Stomach (tissue), 9 donors: ENCODE data around the gene PGRMC1. TPM values are rescaled to one million over a fixed set of nuclear protein-coding genes. Genes with fewer than 3 reads are reported as not detected.

Experiments
- DNase-seq, 2 donors: peaks; one replicate each; pipeline versions ENCODE4 v3.0.0 to v3.0.0-alpha.2; 2013 to 2019
- H3K27ac ChIP-seq, 5 donors: fragments of 200-600 bp in 4 of 5; sonication (generic) in 4 of 5; one replicate each; pipeline ENCODE4 v1.5.1; 2013 to 2019; ENCODE audit warnings: mild to moderate bottlenecking in 1 of 5, moderate library complexity in 1 of 5
- H3K27me3 ChIP-seq, 3 donors: fragments of 200-600 bp; sonication (generic); one replicate each; pipeline ENCODE4 v1.5.1; 2017 to 2019; ENCODE audit warnings: mixed run types in 1 of 3
- H3K36me3 ChIP-seq, 4 donors: fragments of 200-600 bp; sonication (generic); 1 replicate in 3 of 4; 2 replicates in 1 of 4; pipeline ENCODE4 v1.5.1; 2016 to 2019
- H3K4me1 ChIP-seq, 4 donors: fragments of 200-600 bp; sonication (generic); one replicate each; pipeline ENCODE4 v1.5.1; 2016 to 2019
- H3K4me3 ChIP-seq, 4 donors: fragments of 200-600 bp; sonication (generic) in 3 of 4; one replicate each; pipeline ENCODE4 v1.5.1; 2016 to 2019; ENCODE audit warnings: mild to moderate bottlenecking in 1 of 4
- H3K9me3 ChIP-seq, 4 donors: fragments of 200-600 bp; sonication (generic); one replicate each; pipeline ENCODE4 v1.5.1; 2016 to 2019
- CTCF ChIP-seq, 7 experiments: fragments of 450-650 bp in 4 of 7; fragments of 200-600 bp in 3 of 7; sonication (generic) in 3 of 7; IDR thresholded peaks; one replicate each; pipeline ENCODE4 v1.5.1; 2016 to 2019; ENCODE audit warnings: antibody characterized with exemption in 7 of 7, control low read depth in 2 of 7, mild to moderate bottlenecking in 1 of 7
- EP300 ChIP-seq: sonication (generic); formaldehyde crosslinking; IDR thresholded peaks from one replicate; pipeline ENCODE4 v1.6.1; 2017; ENCODE audit warnings: antibody characterized with exemption
- POLR2A ChIP-seq, 4 donors: fragments of 450-650 bp; IDR thresholded peaks; one replicate each; pipeline ENCODE4 v1.6.1; 2016; ENCODE audit warnings: antibody characterized with exemption in 4 of 4, control low read depth in 2 of 4, mild to moderate bottlenecking in 1 of 4, moderate library complexity in 1 of 4
- POLR2AphosphoS5 ChIP-seq, 3 donors: sonication (generic); formaldehyde crosslinking; IDR thresholded peaks; one replicate each; pipeline ENCODE4 v1.6.1; 2016; ENCODE audit warnings: antibody characterized with exemption in 3 of 3
- intact Hi-C: fragments of 100-400 bp; cut with DNase I; formaldehyde crosslinking; loops from one replicate; pipeline ENCODE4 v1.15.1; 2023; ENCODE audit warnings: low total_unique reads
- polyA plus RNA-seq, 3 donors: library from polyadenylated mRNA; stranded (reverse); fragments of 200-250 nt; gene quantifications; one replicate each; pipeline ENCODE4 v1.2.3, GENCODE V29; 2013
- total RNA-seq, 5 donors: library from RNA; depleted of rRNA; stranded (reverse); fragments of >200 nt; gene quantifications; one replicate each; pipeline versions ENCODE4 v1.1.0 to v1.2.3, GENCODE V29; 2014 to 2016
- donor health status: healthy with polysubstance abuse.
- donor health status: Bipolar disorder and iron deficiency.
- donor health status: healthy.

Gene PGRMC1
- total and polyA plus RNA-seq, 8 donors: 9.8 to 198 (median 48.6) TPM

- no peak for TF ChIP-seq EP300
- no peak for TF ChIP-seq POLR2A (IDR thresholded peaks at IDR 0.05)
- no peak for TF ChIP-seq CTCF (IDR thresholded peaks at IDR 0.05)
- no peak for TF ChIP-seq POLR2AphosphoS5 (IDR thresholded peaks at IDR 0.05)
- no peak for DNase-seq
- Histone ChIP-seq H3K27ac (no peak overlapping the region), H3K36me3 (no peaks in the 10 kb centered on the region), H3K27me3 (peaks cover 0 to 5% (median 0%) of the 10 kb centered on the region in 3 donors), H3K9me3 (peaks cover 0 to 6% (median 0%) of the 10 kb centered on the region in 4 donors), H3K4me1 (no peaks in the 10 kb centered on the region), H3K4me3 (no peak overlapping the region)
- intact Hi-C loops: no loop called here
Measured at GRCh38 chrX:119292445-119292844, 56.4 kb downstream of the PGRMC1 start.

Other genes starting within 250 kb of the PGRMC1 start
- not detected for gene CT47C1, start 163.3 kb upstream of the PGRMC1 start, total RNA-seq
- not detected for gene CT47C1, start 163.3 kb upstream of the PGRMC1 start, polyA plus RNA-seq
- gene KIAA1210, start 108.5 kb upstream of the PGRMC1 start, total RNA-seq: 10 to 100 TPM in 1 of 5 donors, not detected in 4; 44.3 TPM
- gene KIAA1210, start 108.5 kb upstream of the PGRMC1 start, polyA plus RNA-seq: not detected
- 10 to 100 TPM in 2 of 5 donors, 1 to 10 TPM in 2, under 1 TPM in 1; 0.58 to 36.2 (median 6.2) TPM for gene SLC25A43, start 163.1 kb downstream of the PGRMC1 start, total RNA-seq
- gene SLC25A43, start 163.1 kb downstream of the PGRMC1 start, polyA plus RNA-seq: 10 to 100 TPM in 2 of 3 donors, 1 to 10 TPM in 1; 7.3 to 13.6 (median 12.1) TPM
- gene SLC25A5, start 232.2 kb downstream of the PGRMC1 start, total RNA-seq: 100 to 1,000 TPM; 108 to 324 (median 153) TPM
- 100 to 1,000 TPM; 330 to 907 (median 549) TPM for gene SLC25A5, start 232.2 kb downstream of the PGRMC1 start, polyA plus RNA-seq